ENCODE data around the gene CREB3L1.
"Not testable (repeated sequence)": the region's sequence is repeated elsewhere in the genome, so short reads cannot be mapped to it uniquely, and the experiment has no call there.

CREB3L1 gene

DNA sequence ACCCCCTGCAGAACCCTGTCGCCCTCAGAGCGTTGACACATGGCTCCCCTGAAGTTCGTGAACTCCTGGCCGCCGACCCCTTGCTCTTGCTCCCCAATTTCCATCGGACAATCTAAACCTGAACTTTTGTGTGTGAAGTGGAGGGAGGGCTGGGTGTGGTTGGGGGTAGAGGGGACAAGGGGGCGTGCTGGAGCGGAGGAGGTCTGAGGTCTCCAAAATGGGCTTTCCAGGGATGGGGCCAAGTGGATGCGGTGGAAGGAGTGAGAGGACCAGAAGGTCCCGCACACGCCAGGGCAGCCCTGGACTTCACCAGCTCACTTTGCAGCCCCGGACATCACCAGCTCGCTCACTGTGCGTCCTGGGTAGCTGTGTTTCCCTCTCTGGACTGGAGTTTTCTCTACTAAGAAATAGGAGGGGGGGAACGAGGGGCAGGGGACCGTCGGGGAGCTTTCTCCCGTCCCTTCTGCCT lies 18.6 kb downstream of the CREB3L1 start:
- no peak for DNase-seq (ENCODE audit: low read depth in 2 of 2)
- H3K4me3 ChIP-seq (replicated peaks in 1 of 2; ENCODE audit: low read depth in 2 of 2, low read length in 2 of 2) = peak overlapping the region; percentile 41 to 53
- TF ChIP-seq, protein P1, sequence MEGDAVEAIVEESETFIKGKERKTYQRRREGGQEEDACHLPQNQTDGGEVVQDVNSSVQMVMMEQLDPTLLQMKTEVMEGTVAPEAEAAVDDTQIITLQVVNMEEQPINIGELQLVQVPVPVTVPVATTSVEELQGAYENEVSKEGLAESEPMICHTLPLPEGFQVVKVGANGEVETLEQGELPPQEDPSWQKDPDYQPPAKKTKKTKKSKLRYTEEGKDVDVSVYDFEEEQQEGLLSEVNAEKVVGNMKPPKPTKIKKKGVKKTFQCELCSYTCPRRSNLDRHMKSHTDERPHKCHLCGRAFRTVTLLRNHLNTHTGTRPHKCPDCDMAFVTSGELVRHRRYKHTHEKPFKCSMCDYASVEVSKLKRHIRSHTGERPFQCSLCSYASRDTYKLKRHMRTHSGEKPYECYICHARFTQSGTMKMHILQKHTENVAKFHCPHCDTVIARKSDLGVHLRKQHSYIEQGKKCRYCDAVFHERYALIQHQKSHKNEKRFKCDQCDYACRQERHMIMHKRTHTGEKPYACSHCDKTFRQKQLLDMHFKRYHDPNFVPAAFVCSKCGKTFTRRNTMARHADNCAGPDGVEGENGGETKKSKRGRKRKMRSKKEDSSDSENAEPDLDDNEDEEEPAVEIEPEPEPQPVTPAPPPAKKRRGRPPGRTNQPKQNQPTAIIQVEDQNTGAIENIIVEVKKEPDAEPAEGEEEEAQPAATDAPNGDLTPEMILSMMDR (IDR thresholded peaks at IDR 0.05; ENCODE audit: low read depth, low read length) = no peak

DNA sequence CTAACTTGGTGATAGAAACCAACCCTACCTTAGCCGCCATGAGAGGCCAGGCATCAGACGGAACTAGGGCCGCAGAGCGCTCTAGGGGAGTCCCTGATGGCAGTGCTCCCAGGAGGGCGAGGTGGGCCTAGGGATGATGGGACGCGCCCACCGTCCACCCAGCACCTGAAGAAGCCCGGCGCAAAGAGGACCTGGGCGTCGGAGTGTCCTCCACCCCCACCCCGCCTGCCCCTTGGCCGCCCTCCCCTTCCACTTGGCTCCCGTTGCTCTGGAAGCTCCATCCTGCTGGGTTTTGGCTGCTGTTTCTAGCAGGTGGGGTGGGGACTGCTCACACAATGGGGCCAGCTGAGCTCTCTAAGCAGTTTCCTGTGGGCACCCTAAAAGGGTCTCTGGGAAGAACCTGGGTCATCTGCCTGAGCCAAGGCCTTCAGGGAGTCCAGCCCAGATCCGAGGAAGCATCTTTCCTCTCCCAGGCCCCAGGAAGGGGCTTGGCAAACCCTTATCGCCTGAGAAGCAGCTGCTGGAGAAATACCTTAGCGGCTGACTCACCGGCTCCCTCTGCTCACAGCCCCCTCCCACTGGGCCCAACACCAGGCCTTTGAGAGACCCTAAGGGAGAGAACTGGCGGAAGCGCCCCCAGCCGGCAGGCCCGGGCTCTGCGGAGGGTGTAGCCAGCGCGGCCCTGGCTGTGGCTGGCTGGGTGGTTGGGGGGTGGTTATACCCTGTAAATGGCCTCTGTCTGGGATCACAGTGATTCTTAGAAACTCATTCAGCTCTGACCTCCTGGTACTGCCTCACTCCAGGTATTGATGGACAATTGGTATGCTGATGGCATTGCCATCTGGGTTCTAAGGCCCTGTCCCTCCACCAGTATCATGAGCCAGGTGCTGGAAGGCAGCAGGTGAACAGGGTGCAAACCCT lies 19.3 kb downstream of the CREB3L1 start:
- peak; percentile 92 to 97 for DNase-seq (ENCODE audit: low read depth in 2 of 2)
- H3K4me3 ChIP-seq (replicated peaks in 1 of 2; ENCODE audit: low read depth in 2 of 2, low read length in 2 of 2) = peak overlapping the region in 1 of 2 donors; percentile 53
- TF ChIP-seq, protein P1 (IDR thresholded peaks at IDR 0.05; ENCODE audit: low read depth, low read length) = peak; percentile 84

DNA sequence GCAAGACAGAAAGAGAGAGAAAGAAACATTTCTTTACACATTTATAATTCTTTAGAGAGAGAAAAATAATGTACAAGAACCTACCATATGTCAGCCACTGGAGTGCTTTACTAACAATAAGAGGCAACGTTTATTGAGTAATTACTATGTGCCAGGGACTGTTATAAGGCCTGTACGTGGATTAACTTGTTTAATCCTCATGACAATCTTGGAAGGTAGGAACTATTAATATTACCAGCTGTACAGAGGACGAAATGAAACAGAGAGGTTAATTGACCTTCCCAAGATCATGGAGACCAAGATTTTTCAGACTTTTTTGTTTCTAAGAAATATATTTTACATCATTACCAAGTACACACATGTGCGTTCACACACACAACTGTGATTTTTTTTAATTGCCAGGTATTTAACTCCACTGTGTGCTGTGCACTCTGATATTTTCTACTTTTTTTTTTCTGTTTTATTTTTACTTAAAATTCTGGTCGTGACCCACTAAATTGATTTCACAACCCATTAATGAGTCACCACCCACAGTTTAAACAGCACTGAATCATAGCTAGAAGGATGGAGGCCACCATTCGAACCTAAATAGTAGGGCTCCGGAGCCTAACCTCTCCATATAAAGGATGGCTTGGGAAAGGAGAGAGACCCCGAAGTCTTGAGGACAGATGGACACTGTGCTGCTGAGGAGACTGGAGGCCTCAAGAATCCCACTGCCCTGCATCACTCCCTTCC lies 21.4 kb downstream of the CREB3L1 start:
- peak overlapping the region in 1 of 2 donors; percentile 15 for H3K4me3 ChIP-seq (replicated peaks in 1 of 2; ENCODE audit: low read depth in 2 of 2, low read length in 2 of 2)
- TF ChIP-seq, protein P1 (IDR thresholded peaks at IDR 0.05; ENCODE audit: low read depth, low read length) = no peak
- DNase-seq (ENCODE audit: low read depth in 2 of 2) = peak; percentile 75 to 92

DNA sequence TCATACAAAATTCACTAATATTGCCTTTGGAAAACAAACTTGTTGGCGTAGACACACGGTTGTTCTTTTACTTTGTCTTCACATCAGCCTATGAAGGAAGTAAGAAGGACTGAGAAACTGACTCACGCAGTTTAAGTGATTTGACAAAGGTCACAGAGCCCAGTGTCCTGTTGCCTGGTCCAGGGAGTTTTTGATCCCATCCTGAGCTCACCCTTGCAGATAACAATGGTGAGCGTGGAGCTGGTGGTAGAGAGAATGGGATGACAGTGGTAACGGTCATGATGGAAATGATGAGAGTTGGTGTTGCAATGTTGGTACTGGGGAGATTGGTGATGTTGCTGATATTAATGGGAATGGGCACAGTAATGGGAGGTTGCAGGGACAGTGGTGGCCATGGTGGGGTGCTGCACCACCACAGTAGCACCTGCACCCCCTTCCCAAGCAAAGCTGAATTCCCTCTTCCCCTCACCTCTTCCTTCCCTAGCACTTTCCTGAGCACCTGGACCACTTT lies 22.0 kb downstream of the CREB3L1 start:
- peak; percentile 23 to 65 for DNase-seq (ENCODE audit: low read depth in 2 of 2)
- TF ChIP-seq, protein P1 (IDR thresholded peaks at IDR 0.05; ENCODE audit: low read depth, low read length) = no peak
- peak overlapping the region in 1 of 2 donors; percentile 15 for H3K4me3 ChIP-seq (replicated peaks in 1 of 2; ENCODE audit: low read depth in 2 of 2, low read length in 2 of 2)

DNA sequence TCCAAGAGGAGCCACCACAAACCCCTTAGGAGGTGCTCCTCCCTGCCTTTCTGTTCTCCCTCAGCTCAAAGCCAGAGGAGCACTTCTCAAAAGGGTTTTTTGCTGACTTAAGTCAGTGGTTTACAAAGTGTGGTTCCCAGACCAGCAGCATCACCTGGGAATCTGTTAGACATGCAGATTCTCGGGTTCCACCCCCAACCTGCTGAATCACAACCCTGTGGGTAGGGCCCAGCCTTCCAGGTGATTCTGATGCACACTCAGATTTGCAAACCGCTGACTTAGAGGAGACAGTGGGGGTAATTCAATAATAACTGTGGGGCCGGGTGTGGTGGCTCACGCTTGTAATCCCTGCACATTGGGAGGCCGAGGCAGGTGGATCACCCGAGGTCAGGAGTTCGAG lies 22.8 kb downstream of the CREB3L1 start:
- no peak for DNase-seq (ENCODE audit: low read depth in 2 of 2)
- TF ChIP-seq, protein P1 (IDR thresholded peaks at IDR 0.05; ENCODE audit: low read depth, low read length) = no peak
- H3K4me3 ChIP-seq (replicated peaks in 1 of 2; ENCODE audit: low read depth in 2 of 2, low read length in 2 of 2) = no peak overlapping the region

DNA sequence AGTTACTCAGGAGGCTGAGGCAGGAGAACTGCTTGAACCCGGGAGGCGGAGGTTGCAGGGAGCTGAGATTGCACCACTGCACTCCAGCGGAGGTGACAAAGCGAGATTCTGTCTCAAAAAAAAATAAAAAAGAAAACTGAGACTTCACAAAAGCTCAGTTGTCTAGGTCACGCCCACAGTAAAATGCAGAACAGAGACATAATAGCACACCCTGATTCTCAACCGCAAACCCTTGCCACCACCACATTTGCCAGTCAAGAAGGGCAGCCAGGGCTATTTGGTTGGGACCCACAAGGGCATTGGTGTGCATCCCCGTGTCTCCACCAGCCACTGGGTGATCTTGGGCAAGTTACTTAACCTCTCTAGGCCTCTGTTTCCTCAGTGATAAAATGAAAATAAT lies 25.4 kb downstream of the CREB3L1 start:
- no peak for DNase-seq (ENCODE audit: low read depth in 2 of 2)
- no peak overlapping the region for H3K4me3 ChIP-seq (replicated peaks in 1 of 2; ENCODE audit: low read depth in 2 of 2, low read length in 2 of 2)
- TF ChIP-seq, protein P1 (IDR thresholded peaks at IDR 0.05; ENCODE audit: low read depth, low read length) = no peak

DNA sequence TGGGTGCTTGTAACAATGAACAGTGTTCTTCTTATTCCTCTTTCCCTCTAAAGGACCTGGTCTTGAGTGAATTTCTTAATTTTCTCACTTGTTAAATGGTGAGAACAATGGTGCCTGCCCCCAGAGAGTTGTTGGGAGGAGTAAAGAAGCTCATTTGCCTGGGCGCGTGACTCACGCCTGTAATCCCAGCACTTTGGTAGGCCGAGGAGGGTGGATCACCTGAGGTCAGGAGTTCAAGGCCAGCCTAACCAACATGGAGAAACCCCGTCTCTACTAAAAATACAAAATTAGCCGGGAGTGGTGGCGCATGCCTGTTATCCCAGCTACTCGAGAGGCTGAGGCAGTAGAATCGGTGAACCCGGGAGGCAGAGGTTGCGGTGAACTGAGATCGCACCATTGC lies 26.6 kb downstream of the CREB3L1 start:
- not testable (repeated sequence) for DNase-seq (ENCODE audit: low read depth in 2 of 2)

More for the DNA sequence above, 26.6 kb downstream of the CREB3L1 start:
- H3K4me3 ChIP-seq (replicated peaks in 1 of 2; ENCODE audit: low read depth in 2 of 2, low read length in 2 of 2) = not testable (repeated sequence)
